Naive thymus-derived CD4-positive, alpha-beta T cell (primary cell): Measurements from ENCODE around the gene ADCYAP1R1. TPM values are rescaled to one million over a fixed set of nuclear protein-coding genes. Genes with fewer than 3 reads are reported as not detected.

Experiments
- ATAC-seq: fragments of 150-1000 bp; cut with Tn5 transposase; 2 replicates; pipeline ENCODE4 v1.10.0; 2021; ENCODE audit warnings: mild to moderate bottlenecking, moderate library complexity
- CTCF ChIA-PET: fragments of 350-600 bp; sonication (Branson Sonifier 250); formaldehyde crosslinking; loops from one replicate; lab custom pipeline; 2021; ENCODE audit warnings: antibody characterized with exemption; lab: Charles Lee
- POLR2A ChIA-PET: fragments of 350-600 bp; sonication (Branson Sonifier 250); formaldehyde crosslinking; loops from one replicate; lab custom pipeline; 2021; ENCODE audit warnings: antibody characterized with exemption, inconsistent platforms; lab: Charles Lee
- DNase-seq, 9 donors: peaks; one replicate each; pipeline versions ENCODE4 v3.0.0 to v3.0.0-alpha.2; 2020 to 2022; ENCODE audit warnings: mixed read lengths in 1 of 9
- H3K27ac ChIP-seq: one replicate; pipeline ENCODE4 v1.7.0; 2013; ENCODE audit warnings: mild to moderate bottlenecking, low read depth, low read length, moderate library complexity
- H3K27me3 ChIP-seq, 2 donors: one replicate each; pipeline ENCODE4 v1.7.0; 2013; ENCODE audit warnings: low read length in 2 of 2, mild to moderate bottlenecking in 2 of 2, moderate library complexity in 2 of 2; ENCODE audit not compliant: control insufficient read depth in 2 of 2, insufficient read depth in 2 of 2
- H3K36me3 ChIP-seq, 3 experiments: 1 replicate in 2 of 3; 2 replicates in 1 of 3; pipeline ENCODE4 v1.7.0; 2013; ENCODE audit warnings: low read length in 3 of 3, mild to moderate bottlenecking in 3 of 3, moderate library complexity in 1 of 3; ENCODE audit not compliant: insufficient read depth in 3 of 3, control insufficient read depth in 2 of 3
- H3K4me1 ChIP-seq, 2 donors: one replicate each; pipeline ENCODE4 v1.7.0; 2013; ENCODE audit warnings: low read length in 2 of 2, mild to moderate bottlenecking in 2 of 2, moderate library complexity in 1 of 2; ENCODE audit not compliant: control insufficient read depth in 2 of 2, insufficient read depth in 2 of 2
- H3K4me3 ChIP-seq: 2 replicates; pipeline ENCODE4 v1.7.0; 2013; ENCODE audit warnings: mild to moderate bottlenecking, low read length
- H3K9me3 ChIP-seq, 3 experiments: 1 replicate in 2 of 3; 2 replicates in 1 of 3; pipeline ENCODE4 v1.7.0; 2013; ENCODE audit warnings: low read length in 3 of 3; ENCODE audit not compliant: control insufficient read depth in 2 of 3
- H3K27ac Mint-ChIP-seq, 9 donors: one replicate each; pipeline ENCODE4 v1.8.0; 2020 to 2022; ENCODE audit warnings: mixed read lengths in 9 of 9, mild to moderate bottlenecking in 8 of 9, moderate library complexity in 5 of 9, inconsistent platforms in 2 of 9
- H3K27me3 Mint-ChIP-seq, 5 donors: one replicate each; pipeline ENCODE4 v1.8.0; 2021 to 2022; ENCODE audit warnings: mixed read lengths in 5 of 5, mild to moderate bottlenecking in 1 of 5
- H3K36me3 Mint-ChIP-seq, 5 donors: one replicate each; pipeline ENCODE4 v1.8.0; 2020 to 2022; ENCODE audit warnings: mixed read lengths in 5 of 5, mild to moderate bottlenecking in 3 of 5, inconsistent platforms in 1 of 5
- H3K4me1 Mint-ChIP-seq, 7 donors: one replicate each; pipeline ENCODE4 v1.8.0; 2020 to 2022; ENCODE audit warnings: mixed read lengths in 7 of 7, mild to moderate bottlenecking in 3 of 7, inconsistent platforms in 1 of 7
- H3K4me3 Mint-ChIP-seq, 10 donors: one replicate each; pipeline ENCODE4 v1.8.0; 2020 to 2022; ENCODE audit warnings: mild to moderate bottlenecking in 10 of 10, mixed read lengths in 10 of 10, moderate library complexity in 6 of 10, inconsistent platforms in 2 of 10
- H3K9me3 Mint-ChIP-seq, 11 donors: one replicate each; pipeline ENCODE4 v1.8.0; 2020 to 2022; ENCODE audit warnings: mixed read lengths in 11 of 11, mild to moderate bottlenecking in 4 of 11, inconsistent platforms in 1 of 11, moderate library complexity in 1 of 11
- intact Hi-C, 2 donors: fragments of 100-400 bp; cut with micrococcal nuclease; formaldehyde crosslinking; loops; one replicate each; pipeline ENCODE4 v1.15.1; 2023
- polyA plus RNA-seq, 2 donors: library from polyadenylated mRNA; unstranded; fragments of 300-500 nt; fragmentation: Illumina TruSeq; gene quantifications; one replicate each; pipeline ENCODE4 v1.2.3, GENCODE V29; 2021
- total RNA-seq, 6 experiments: library from RNA in 5 of 6; stranded (reverse) in 5 of 6; gene quantifications; 1 replicate in 5 of 6; 2 replicates in 1 of 6; pipeline ENCODE4 v1.2.3 and lab custom pipeline; 2021 to 2026

The ADCYAP1R1 gene
- total and polyA plus RNA-seq, 7 experiments from 2014 or later, result not detected

DNA sequence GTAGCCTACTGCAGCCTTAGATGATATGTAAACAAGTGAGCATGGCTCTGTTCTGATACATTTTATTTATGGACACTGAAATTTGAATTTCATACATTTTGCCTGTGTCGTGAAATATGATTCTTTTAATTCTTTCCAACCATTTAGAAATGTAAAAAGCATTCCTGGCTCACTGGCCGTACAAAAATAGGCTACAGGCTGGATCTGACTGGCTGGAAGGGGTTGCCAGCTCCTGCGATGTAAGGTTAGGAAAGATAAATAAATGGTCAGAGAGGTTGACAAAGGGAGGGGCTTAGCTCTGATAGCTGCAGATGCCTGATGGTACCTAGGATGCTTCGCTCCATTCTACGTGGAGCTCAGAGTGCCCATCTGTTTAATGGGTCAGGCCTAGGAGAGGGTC lies 3.4 kb downstream of the ADCYAP1R1 start:
- H3K4me1 ChIP-seq, result no peaks in the 10 kb centered on the region
- ChIA-PET CTCF (no interaction called here), POLR2A (no interaction called here)
- H3K9me3 Mint-ChIP-seq, result no peaks in the 10 kb centered on the region
- peaks cover 30 to 53% (median 40%) of the 10 kb centered on the region in 5 donors for H3K27me3 Mint-ChIP-seq
- no peak overlapping the region for H3K27ac Mint-ChIP-seq
- no peaks in the 10 kb centered on the region for H3K27me3 ChIP-seq
- H3K36me3 ChIP-seq, result no peaks in the 10 kb centered on the region
- intact Hi-C loops, result no loop called here
- H3K27ac ChIP-seq, result no peak overlapping the region
- H3K4me3 ChIP-seq, result no peak overlapping the region
- H3K9me3 ChIP-seq, result no peaks in the 10 kb centered on the region
- no peak for DNase-seq
- peaks cover 0 to 5% (median 0%) of the 10 kb centered on the region in 5 donors for H3K36me3 Mint-ChIP-seq
- H3K4me3 Mint-ChIP-seq, result no peak overlapping the region
- H3K4me1 Mint-ChIP-seq, result peaks cover 0 to 9% (median 5%) of the 10 kb centered on the region in 7 donors
- ATAC-seq, result no peak

DNA sequence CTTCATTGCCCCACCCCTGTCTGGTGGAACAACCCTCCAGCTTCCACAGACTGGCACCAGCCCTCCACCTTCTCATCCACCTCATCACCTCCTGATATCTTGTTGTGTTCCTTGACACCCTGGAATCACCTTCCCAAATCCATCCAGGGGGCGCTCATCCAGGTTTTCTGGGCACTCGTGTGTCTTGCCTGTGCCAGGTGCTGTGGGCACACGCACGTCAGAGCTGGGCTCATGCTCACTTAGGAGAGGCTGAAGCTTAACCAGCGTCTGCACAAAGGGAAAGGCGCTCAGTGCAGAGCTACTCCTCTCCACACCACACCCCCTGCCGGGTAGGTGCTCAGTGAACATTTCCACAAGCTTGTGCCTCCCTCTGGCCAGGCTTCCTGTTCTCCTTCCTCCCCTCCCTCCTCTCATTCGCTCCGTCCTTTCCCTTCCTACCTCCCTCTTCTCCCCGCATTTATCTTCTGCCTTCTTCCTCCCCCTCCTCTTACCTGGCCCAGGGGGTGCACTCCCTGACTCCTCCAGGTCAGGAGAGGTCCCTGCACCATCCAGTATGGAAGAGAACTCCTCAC lies 4.8 kb downstream of the ADCYAP1R1 start:
- no peak for ATAC-seq
- no peaks in the 10 kb centered on the region for H3K27me3 ChIP-seq

DNA sequence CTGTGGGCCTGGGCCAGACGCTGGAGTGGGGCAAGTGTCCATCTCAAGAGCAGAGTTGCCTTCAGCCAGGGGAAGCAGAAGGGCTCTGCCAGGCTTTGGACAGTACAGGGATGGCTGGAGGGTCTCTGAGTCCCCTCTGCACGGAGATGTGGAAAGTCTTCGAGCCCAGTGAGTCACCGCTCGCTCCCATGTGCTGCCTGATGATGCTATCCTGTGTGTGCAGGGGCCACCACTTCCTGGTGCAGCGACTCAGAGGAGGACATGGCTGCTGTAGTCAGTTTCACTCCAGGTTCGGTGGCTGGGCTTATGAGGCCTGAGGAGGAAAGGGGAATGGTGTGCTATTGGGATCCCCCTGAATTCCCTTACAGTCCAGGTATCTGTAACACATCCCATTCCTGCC lies 6.0 kb downstream of the ADCYAP1R1 start:
- peaks cover 16 to 33% (median 21%) of the 10 kb centered on the region in 5 donors for H3K27me3 Mint-ChIP-seq
- Histone ChIP-seq H3K36me3 (no peaks in the 10 kb centered on the region), H3K9me3 (no peaks in the 10 kb centered on the region), H3K4me3 (no peak overlapping the region), H3K27ac (no peak overlapping the region), H3K4me1 (no peaks in the 10 kb centered on the region), H3K27me3 (no peaks in the 10 kb centered on the region)
- ATAC-seq, result no peak
- H3K36me3 Mint-ChIP-seq, result no peaks in the 10 kb centered on the region
- ChIA-PET POLR2A (no interaction called here), CTCF (no interaction called here)
- H3K4me3 Mint-ChIP-seq, result no peak overlapping the region
- no peaks in the 10 kb centered on the region for H3K4me1 Mint-ChIP-seq
- DNase-seq, result no peak
- H3K27ac Mint-ChIP-seq, result no peak overlapping the region
- intact Hi-C loops, result no loop called here
- H3K9me3 Mint-ChIP-seq, result no peaks in the 10 kb centered on the region

More for the DNA sequence above, 4.8 kb downstream of the ADCYAP1R1 start:
- H3K4me1 ChIP-seq, result no peaks in the 10 kb centered on the region
- H3K27ac Mint-ChIP-seq, result no peak overlapping the region
- H3K27ac ChIP-seq, result no peak overlapping the region
- POLR2A ChIA-PET, result no interaction called here
- no peaks in the 10 kb centered on the region for H3K9me3 Mint-ChIP-seq
- CTCF ChIA-PET, result no interaction called here
- H3K4me1 Mint-ChIP-seq, result peaks cover 0 to 1% (median 1%) of the 10 kb centered on the region in 7 donors
- H3K36me3 ChIP-seq, result no peaks in the 10 kb centered on the region
- no peak overlapping the region for H3K4me3 ChIP-seq
- H3K9me3 ChIP-seq, result no peaks in the 10 kb centered on the region
- no peak overlapping the region for H3K4me3 Mint-ChIP-seq
- DNase-seq, result no peak
- peaks cover 0 to under 1% (median 0%) of the 10 kb centered on the region in 5 donors for H3K36me3 Mint-ChIP-seq
- intact Hi-C loops, result no loop called here
- peaks cover 18 to 39% (median 27%) of the 10 kb centered on the region in 5 donors for H3K27me3 Mint-ChIP-seq

DNA sequence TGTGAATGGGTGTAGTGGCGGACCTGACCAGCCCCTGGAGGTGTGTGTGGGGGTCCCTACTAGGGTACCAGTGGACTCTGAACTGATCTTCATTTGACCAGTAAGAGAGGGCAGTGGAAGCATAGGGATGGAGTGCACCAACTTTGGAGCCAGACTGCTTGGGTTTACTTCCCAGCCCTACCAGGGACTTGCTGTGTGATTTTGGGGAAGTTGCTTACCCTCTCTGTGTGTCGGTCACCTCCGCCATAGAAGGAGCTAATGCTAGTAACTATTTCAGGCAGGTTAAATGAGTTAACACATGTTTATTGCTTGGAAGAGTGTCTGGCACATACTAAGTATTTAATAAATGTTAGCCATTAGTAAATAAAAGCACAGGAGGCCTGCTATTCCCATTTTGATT lies 6.6 kb downstream of the ADCYAP1R1 start:
- no peak overlapping the region for H3K27ac Mint-ChIP-seq
- ChIA-PET POLR2A (no interaction called here), CTCF (no interaction called here)
- H3K4me1 Mint-ChIP-seq, result no peaks in the 10 kb centered on the region
- H3K36me3 ChIP-seq, result no peaks in the 10 kb centered on the region
- H3K27ac ChIP-seq, result no peak overlapping the region
- H3K4me3 Mint-ChIP-seq, result no peak overlapping the region
- no peaks in the 10 kb centered on the region for H3K4me1 ChIP-seq
- H3K27me3 ChIP-seq, result no peaks in the 10 kb centered on the region
- H3K9me3 Mint-ChIP-seq, result no peaks in the 10 kb centered on the region
- no peak overlapping the region for H3K4me3 ChIP-seq
- intact Hi-C loops, result no loop called here
- DNase-seq, result no peak
- H3K27me3 Mint-ChIP-seq, result peaks cover 14 to 30% (median 19%) of the 10 kb centered on the region in 5 donors
- ATAC-seq, result no peak
- no peaks in the 10 kb centered on the region for H3K36me3 Mint-ChIP-seq
- H3K9me3 ChIP-seq, result no peaks in the 10 kb centered on the region

DNA sequence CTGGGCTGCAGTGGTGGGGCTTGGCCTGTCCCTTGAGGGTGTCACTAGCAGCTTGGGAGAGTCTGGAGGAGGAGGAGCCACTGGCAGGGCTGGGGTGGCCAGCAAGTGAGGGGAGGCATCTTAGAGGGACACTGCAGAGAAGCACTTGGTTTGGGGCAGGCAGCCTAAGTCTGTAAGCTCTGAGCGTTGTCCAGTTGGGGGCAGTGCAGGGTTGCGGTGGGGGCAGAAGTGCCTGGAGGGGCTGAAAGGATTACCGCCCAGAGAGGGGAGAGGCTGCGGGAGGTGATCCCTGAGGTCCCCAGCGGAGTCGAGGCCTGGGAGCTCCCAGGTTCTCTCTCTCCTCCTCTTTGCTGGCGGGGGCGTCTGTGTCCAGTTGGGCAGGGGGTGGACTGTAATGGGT lies 7.4 kb downstream of the ADCYAP1R1 start:
- no peaks in the 10 kb centered on the region for H3K9me3 Mint-ChIP-seq
- H3K4me1 Mint-ChIP-seq, result no peaks in the 10 kb centered on the region
- peaks cover 7 to 21% (median 12%) of the 10 kb centered on the region in 5 donors for H3K27me3 Mint-ChIP-seq
- no peak overlapping the region for H3K27ac Mint-ChIP-seq
- Histone ChIP-seq H3K27ac (no peak overlapping the region), H3K4me3 (no peak overlapping the region), H3K9me3 (no peaks in the 10 kb centered on the region), H3K27me3 (no peaks in the 10 kb centered on the region), H3K4me1 (no peaks in the 10 kb centered on the region), H3K36me3 (no peaks in the 10 kb centered on the region)
- ATAC-seq (no peak), DNase-seq (no peak)
- ChIA-PET CTCF (no interaction called here), POLR2A (no interaction called here)
- no peaks in the 10 kb centered on the region for H3K36me3 Mint-ChIP-seq
- no peak overlapping the region for H3K4me3 Mint-ChIP-seq
- intact Hi-C loops, result no loop called here

DNA sequence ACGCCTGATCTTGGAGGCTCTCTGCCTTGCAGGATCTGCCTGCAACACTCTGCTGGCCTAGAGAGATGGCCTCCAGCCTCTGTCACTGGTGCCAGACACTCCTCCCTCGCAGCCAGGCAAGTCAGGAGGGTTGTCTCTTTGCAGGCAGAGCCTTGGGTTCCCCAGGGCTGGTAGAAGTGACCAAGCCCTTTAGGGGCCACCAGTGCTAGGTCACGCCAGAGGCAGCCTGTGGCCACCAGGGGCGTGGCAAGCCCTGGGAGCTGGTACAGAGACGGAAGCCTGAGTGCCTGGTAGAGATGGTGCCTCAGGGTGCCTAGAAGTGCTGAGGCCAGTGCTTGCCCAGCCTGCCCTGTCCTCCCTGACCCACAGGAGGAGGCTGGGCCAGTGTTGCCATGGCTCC lies 9.1 kb downstream of the ADCYAP1R1 start:
- no peaks in the 10 kb centered on the region for H3K36me3 ChIP-seq
- peaks cover 0 to 18% (median 10%) of the 10 kb centered on the region in 5 donors for H3K27me3 Mint-ChIP-seq
- CTCF ChIA-PET, result no interaction called here
- no peak overlapping the region for H3K27ac ChIP-seq
- no peaks in the 10 kb centered on the region for H3K36me3 Mint-ChIP-seq
- intact Hi-C loops, result no loop called here
- POLR2A ChIA-PET, result no interaction called here
- H3K4me1 ChIP-seq, result no peaks in the 10 kb centered on the region
- H3K9me3 Mint-ChIP-seq, result no peaks in the 10 kb centered on the region
- H3K4me1 Mint-ChIP-seq, result no peaks in the 10 kb centered on the region
- no peak overlapping the region for H3K4me3 ChIP-seq
- no peak for ATAC-seq
- no peak overlapping the region for H3K27ac Mint-ChIP-seq
- H3K27me3 ChIP-seq, result no peaks in the 10 kb centered on the region
- no peak overlapping the region for H3K4me3 Mint-ChIP-seq
- no peaks in the 10 kb centered on the region for H3K9me3 ChIP-seq
- DNase-seq, result no peak

DNA sequence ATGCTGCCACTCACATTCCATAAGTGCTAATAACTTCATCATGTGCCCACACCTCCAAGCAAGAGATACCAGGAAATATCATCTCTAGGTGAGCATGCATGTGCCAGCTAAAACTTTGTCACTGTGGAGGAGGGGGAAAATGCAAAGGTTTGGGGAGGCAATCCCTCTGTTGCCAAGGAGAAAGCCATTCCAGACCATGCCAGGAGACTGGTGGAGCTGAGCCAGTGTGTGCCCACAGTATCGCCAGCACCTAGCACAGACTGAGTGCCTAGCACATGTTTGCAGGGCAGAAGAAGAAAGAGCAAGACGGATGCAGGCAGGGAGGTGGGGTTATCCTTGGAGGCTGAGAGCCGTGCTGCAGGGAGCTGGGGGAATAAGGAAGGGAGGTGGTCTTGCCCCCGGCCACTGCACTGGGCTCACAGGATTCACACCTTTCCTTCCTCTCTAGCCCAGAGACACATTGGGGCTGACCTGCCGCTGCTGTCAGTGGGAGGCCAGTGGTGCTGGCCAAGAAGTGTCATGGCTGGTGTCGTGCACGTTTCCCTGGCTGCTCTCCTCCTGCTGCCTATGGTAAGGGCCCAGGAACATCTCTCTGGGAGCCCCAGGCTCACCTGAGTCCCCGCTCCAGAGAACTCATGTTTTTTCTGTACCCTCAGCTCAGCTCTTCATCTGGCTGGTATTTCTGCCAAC lies 10.8 kb downstream of the ADCYAP1R1 start:
- H3K9me3 Mint-ChIP-seq, result no peaks in the 10 kb centered on the region
- Histone ChIP-seq H3K4me1 (no peaks in the 10 kb centered on the region), H3K9me3 (no peaks in the 10 kb centered on the region), H3K36me3 (no peaks in the 10 kb centered on the region), H3K27ac (no peak overlapping the region), H3K4me3 (no peak overlapping the region), H3K27me3 (no peaks in the 10 kb centered on the region)
- no peaks in the 10 kb centered on the region for H3K36me3 Mint-ChIP-seq
- no peak for ATAC-seq
- peaks cover 0 to 6% (median 0%) of the 10 kb centered on the region in 5 donors for H3K27me3 Mint-ChIP-seq
- H3K4me1 Mint-ChIP-seq, result no peaks in the 10 kb centered on the region
- POLR2A ChIA-PET, result no interaction called here
- CTCF ChIA-PET, result no interaction called here
- no peak overlapping the region for H3K4me3 Mint-ChIP-seq
- H3K27ac Mint-ChIP-seq, result no peak overlapping the region
- intact Hi-C loops, result no loop called here
- DNase-seq, result no peak
